GM18873 (cell line): ENCODE measurements around the gene SHC1.
A peak's percentile ranks its signal among the peaks of the same experiment; 100 is the strongest.

Experiments used
- ATAC-seq: cut with Tn5 transposase; IDR thresholded peaks from one replicate; pipeline ENCODE4 v1.9.1; 2021; ENCODE audit warnings: mild to moderate bottlenecking, moderate library complexity, moderate number of reproducible peaks; ENCODE audit not compliant: unreplicated experiment, low FRiP score

The SHC1 gene

GRCh38 chr1:154959426-154959780, 11.1 kb downstream of the SHC1 start:
- ATAC-seq: no peak

- ATAC-seq: no peak
Observed at GRCh38 chr1:154958681-154959425, 11.7 kb downstream of the SHC1 start.

- no peak for ATAC-seq
Observed at GRCh38 chr1:154958036-154958435, 12.5 kb downstream of the SHC1 start.

- ATAC-seq: no peak
Observed at GRCh38 chr1:154957091-154957657, 13.4 kb downstream of the SHC1 start.

- no peak for ATAC-seq
Observed at GRCh38 chr1:154956544-154956941, 14.0 kb downstream of the SHC1 start.

GRCh38 chr1:154955718-154956543, 14.6 kb downstream of the SHC1 start, which contains the start of gene PBXIP1:
TSS of gene PBXIP1 (minus strand) at chr1:154956099. CDS start at chr1:154953721, 2,378 bp downstream.
- peak; percentile 9 for ATAC-seq

GRCh38 chr1:154955039-154955717, 15.4 kb downstream of the SHC1 start:
- peak; percentile 64 for ATAC-seq

GRCh38 chr1:154954541-154954940, 16.0 kb downstream of the SHC1 start:
- no peak for ATAC-seq

GRCh38 chr1:154953611-154954038, 16.9 kb downstream of the SHC1 start:
- no peak for ATAC-seq

- ATAC-seq: no peak
Observed at GRCh38 chr1:154952664-154953063, 17.9 kb downstream of the SHC1 start.

- no peak for ATAC-seq
Observed at GRCh38 chr1:154951901-154952657, 18.5 kb downstream of the SHC1 start.

- no peak for ATAC-seq
Observed at GRCh38 chr1:154948079-154948478, 22.5 kb downstream of the SHC1 start.

GRCh38 chr1:154945962-154946850, 24.3 kb downstream of the SHC1 start:
- no peak for ATAC-seq

- no peak for ATAC-seq
Observed at GRCh38 chr1:154945160-154945961, 25.2 kb downstream of the SHC1 start.

GRCh38 chr1:154944401-154945159, 26.0 kb downstream of the SHC1 start:
- ATAC-seq: no peak

- no peak for ATAC-seq
Observed at GRCh38 chr1:154943649-154944400, 26.7 kb downstream of the SHC1 start.
